Choroid plexus epithelial cell (primary cell): ENCODE data around the gene RPL15.

ENCODE experiments used
- DNase-seq: peaks from one replicate; pipeline ENCODE4 v3.0.0-alpha.2; 2010; ENCODE audit warnings: low read depth
- H3K4me3 ChIP-seq: 2 replicates; pipeline ENCODE4 v1.5.1; 2011; ENCODE audit warnings: low read depth, mild to moderate bottlenecking, control low read depth, low read length, moderate library complexity
- TF ChIP-seq, protein P1 (sequence below): conservative IDR thresholded peaks from 2 replicates; pipeline ENCODE4 v1.5.1; 2011; ENCODE audit warnings: low read depth, mild to moderate bottlenecking, control low read depth, inconsistent platforms, low read length, moderate library complexity

Gene RPL15

DNA sequence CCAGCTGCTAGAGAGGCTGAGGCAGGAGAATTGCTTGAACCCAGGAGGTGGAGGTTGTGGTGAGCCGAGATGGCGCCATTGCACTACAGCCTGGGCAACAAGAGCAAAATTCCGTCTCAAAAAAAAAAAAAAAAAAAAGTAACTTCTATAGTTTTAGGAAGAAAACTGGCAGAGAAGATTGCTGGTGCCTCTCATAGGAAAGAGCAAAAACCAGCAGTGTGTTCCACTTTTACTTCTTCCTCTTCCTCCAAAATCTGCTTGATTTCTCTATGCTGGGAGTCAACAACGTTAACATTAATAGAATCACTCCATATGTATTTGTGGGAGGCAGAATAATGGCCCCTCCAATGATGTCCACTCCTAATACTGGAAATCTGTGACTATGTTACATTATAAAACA lies 15.6 kb downstream of the RPL15 start:
- H3K4me3 ChIP-seq = no peak overlapping the region
- DNase-seq = no peak
- TF ChIP-seq, protein P1, sequence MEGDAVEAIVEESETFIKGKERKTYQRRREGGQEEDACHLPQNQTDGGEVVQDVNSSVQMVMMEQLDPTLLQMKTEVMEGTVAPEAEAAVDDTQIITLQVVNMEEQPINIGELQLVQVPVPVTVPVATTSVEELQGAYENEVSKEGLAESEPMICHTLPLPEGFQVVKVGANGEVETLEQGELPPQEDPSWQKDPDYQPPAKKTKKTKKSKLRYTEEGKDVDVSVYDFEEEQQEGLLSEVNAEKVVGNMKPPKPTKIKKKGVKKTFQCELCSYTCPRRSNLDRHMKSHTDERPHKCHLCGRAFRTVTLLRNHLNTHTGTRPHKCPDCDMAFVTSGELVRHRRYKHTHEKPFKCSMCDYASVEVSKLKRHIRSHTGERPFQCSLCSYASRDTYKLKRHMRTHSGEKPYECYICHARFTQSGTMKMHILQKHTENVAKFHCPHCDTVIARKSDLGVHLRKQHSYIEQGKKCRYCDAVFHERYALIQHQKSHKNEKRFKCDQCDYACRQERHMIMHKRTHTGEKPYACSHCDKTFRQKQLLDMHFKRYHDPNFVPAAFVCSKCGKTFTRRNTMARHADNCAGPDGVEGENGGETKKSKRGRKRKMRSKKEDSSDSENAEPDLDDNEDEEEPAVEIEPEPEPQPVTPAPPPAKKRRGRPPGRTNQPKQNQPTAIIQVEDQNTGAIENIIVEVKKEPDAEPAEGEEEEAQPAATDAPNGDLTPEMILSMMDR = no peak

DNA sequence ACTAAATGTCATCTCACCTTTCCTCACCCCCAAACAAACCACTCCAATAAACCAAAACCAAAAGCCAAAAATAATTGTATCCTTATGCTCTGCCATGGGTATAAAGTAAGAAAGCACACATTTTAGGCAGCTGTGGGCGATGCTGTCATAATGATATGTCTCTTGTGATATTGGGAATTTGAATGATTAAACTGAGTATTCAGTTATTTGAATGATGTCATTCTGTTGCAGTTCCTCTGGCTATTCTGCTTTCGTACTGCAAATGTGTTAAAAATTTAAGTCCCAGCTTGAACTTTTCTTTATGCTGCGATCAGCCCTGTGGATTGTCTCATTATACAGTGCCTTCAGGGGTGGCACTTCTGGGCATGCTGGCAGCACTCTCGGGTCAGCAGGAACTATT lies 17.3 kb downstream of the RPL15 start:
- no peak overlapping the region for H3K4me3 ChIP-seq
- DNase-seq = no peak
- TF ChIP-seq, protein P1 = no peak

DNA sequence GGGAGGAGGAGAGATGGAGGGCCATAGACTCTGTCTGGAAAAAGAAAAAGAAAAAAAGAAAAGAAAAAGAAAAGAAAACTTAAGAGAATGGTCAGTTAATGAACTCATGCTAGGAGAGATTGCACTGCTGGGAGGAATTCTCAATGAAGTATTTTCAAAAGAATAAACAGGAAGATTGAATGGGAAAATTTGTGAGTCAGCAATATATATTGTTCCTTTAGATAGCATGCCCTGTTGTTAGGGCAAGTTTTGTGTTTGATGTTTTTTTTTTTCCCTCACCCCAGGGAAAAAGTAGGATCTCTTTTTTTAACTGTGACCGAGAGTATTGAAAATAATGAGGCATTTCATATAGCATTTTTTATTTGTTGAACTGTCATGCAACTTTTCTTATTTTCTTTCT lies 20.4 kb downstream of the RPL15 start:
- no peak for DNase-seq
- H3K4me3 ChIP-seq = no peak overlapping the region
- TF ChIP-seq, protein P1 = no peak

DNA sequence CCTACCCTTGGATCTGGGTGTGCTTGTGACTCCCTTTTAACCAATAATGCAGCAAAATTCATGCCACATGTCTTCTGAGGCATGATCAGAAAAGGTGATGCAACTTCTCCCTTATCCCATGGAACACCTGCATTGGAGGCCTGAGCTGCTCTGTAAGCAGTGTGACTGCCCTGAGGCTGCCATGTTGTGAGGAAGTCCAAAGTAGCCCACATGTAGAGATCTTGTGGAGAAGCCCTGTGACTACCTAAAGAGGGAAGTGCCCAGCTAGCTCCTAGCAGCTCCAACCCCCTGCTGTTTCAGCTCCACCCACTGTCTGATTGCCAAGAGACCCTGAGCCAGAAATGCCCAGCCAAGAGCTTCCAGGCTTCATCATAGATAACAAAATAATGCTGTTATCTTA lies 21.8 kb downstream of the RPL15 start:
- no peak overlapping the region for H3K4me3 ChIP-seq
- TF ChIP-seq, protein P1 = no peak
- DNase-seq = no peak

DNA sequence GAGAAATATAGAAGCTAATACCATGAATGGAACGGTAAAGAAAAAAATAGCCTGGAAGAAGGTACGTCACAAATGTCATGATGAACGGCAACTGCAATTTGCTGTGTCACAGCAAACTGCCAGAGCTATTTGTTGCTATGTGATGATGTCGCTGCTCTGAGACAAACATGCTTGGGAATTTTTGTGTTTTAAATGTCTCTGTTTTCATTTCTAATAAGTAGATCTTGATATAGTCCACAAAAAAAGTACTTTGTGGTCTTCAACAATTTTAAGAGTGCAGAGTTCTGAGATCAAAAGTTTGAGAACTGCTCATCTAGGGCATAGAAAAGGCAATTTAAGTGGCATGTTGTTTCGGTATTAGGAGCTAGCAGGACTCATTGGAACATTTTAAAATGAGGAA lies 23.8 kb downstream of the RPL15 start:
- no peak overlapping the region for H3K4me3 ChIP-seq
- TF ChIP-seq, protein P1 = no peak
- no peak for DNase-seq

DNA sequence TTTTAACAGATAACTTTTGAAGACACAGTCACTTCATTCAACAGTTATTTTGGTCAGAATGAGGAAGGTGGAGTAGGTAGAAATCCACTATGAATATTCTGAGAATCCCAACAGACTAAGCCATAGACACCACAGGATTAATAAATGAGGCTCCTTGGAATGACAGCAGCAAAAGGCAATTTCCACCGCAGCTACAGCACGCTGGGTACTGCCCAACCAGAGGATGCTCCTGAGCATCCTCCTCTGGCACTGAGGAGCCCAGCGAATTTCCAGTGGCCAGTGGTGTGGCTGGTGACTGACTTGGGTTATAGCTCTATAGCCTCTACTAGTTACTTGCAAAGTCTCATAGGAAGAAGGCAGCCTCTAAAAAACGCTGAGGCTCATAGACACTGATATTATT lies 24.5 kb downstream of the RPL15 start:
- DNase-seq = no peak
- H3K4me3 ChIP-seq = no peak overlapping the region
- TF ChIP-seq, protein P1 = no peak

DNA sequence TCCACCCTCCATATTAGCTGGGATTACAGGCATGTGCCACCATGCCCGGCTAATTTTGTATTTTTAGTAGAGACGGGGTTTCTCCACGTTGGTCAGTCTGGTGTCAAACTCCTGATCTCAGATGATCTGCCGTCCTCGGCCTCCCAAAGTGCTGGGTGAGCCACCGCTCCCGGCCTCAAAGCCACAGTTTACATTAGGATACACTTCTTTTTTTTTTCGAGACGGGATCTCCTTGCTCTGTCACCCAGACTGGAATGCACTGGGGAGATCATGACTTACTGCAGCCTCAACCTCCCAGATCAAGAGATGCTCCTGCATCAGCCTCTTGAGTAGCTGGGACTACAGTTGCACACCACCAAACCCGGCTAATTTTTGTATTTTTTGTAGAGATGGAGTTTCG lies 25.6 kb downstream of the RPL15 start:
- DNase-seq = no peak
- TF ChIP-seq, protein P1 = no peak
- no peak overlapping the region for H3K4me3 ChIP-seq
